ENCODE data around the gene CD2. TPM values are rescaled to one million over a fixed set of nuclear protein-coding genes. Genes with fewer than 3 reads are reported as not detected.

The CD2 gene
- polyA plus RNA-seq, 6 donors from 2014 or later: 0.35 to 1.2 (median 1.1) TPM

DNA sequence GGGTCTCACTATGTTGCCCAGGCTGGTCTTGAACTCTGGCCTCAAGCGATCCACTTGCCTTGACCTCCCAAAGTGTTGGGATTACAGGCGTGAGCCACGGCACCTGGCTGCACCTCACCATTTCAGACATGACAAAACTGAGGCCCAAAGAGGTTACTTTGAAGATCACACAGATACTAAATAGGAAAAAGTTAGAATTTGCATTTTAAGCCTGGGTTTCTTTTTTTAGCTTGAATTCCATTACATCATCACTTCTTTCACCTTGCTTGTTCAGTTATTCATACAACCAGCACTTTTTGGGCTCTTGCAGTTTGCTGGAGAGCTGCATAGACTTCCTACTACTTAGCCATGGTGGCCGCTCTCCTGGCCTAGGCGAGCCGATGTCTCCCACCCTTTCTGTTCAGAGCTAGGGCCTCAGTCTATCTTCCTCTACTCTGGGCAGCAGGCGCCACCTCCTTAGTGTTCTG, 16.3 kb upstream of the CD2 start:
- Mint-ChIP-seq H3K27ac (peak overlapping the region; percentile 34 to 95 (median 76)), H3K27me3 (no peaks in the 10 kb centered on the region), H3K9me3 (peaks cover under 1 to 3% (median 2%) of the 10 kb centered on the region in 7 donors), H3K36me3 (peaks cover 2 to 5% of the 10 kb centered on the region in 2 donors), H3K4me1 (peaks cover 17 to 40% (median 21%) of the 10 kb centered on the region in 3 donors), H3K4me3 (peak overlapping the region in 3 of 8 donors; percentile 6 to 67 (median 36))
- ATAC-seq (ENCODE audit: low read depth in 2 of 2): no peak
- DNase-seq: no peak

DNA sequence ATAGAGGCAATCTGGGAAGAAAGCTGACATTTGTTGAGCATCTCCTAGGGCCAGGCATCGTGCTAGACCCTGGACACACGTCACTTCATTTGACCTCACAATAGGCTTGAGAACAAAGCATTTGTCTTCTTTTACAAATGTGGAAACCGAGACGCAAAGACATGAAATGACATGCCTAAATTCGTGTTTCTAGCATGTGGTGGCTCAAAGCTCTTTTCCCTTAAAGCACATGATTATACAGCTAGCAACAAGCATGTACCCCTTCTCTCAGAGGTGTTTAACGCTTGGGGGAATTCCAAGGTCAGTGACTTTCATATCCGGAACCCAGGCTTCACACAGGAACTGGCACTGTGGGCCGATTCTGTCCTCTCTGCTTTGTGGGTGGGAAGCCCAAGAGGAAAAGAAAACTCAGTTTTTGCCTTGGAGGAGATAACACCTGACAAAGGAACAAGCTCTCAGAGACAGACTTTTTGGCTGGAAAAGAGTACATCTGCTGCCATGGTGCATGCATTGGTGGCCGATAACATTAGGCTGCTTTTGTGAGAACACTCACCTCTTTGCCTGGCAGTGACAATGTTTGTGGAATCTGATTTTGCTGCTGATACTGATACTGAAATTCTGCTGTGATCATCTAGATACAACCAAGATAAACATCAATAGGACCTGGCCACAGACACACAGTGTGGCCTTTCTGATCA, 15.4 kb upstream of the CD2 start:
- Mint-ChIP-seq H3K27ac (peak overlapping the region; percentile 6 to 85 (median 44)), H3K4me3 (peak overlapping the region in 3 of 8 donors; percentile 5 to 74 (median 14)), H3K27me3 (no peaks in the 10 kb centered on the region), H3K4me1 (peaks cover 17 to 40% (median 21%) of the 10 kb centered on the region in 3 donors), H3K36me3 (peaks cover 3 to 12% of the 10 kb centered on the region in 2 donors), H3K9me3 (peaks cover 4 to 12% (median 11%) of the 10 kb centered on the region in 7 donors)
- peak; percentile 91 to 94 for ATAC-seq (ENCODE audit: low read depth in 2 of 2)
- peak; percentile 20 for DNase-seq

DNA sequence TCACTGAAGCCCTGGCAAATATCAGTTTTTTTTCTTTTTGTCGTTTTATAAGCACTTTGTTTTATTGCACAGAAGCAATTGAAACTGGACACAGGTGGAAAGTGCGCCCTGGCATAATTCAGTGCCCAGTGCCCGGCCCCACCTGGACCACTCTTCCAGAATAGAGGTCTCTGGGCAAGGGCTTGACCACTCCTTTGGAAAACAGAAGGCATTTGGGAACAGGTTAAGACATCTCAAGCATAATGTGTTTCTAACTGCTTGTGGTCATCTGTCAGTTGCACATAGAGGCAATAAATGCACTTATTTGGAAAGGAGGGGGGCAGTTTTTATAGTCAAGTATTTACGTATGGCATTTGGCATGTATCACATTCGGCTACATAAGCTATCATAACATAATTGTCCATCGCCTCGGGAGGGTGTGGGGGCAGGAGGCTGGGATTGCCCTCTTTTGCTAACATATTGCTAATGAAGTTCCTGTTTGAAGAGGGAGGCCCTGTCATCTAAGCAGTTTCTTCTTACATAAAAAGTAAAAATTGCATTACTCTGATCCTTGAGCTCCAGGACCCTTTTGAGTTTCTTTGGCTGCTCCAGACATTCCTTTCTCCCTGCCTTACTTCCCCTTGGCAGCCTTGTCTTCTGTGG, 14.7 kb upstream of the CD2 start:
- Mint-ChIP-seq H3K36me3 (peaks cover 3 to 19% of the 10 kb centered on the region in 2 donors), H3K9me3 (peaks cover 4 to 19% (median 16%) of the 10 kb centered on the region in 7 donors), H3K27me3 (no peaks in the 10 kb centered on the region), H3K27ac (peak overlapping the region in 4 of 6 donors; percentile 34 to 85 (median 62)), H3K4me3 (peak overlapping the region in 2 of 8 donors; percentile 14 to 44), H3K4me1 (peaks cover 17 to 40% (median 21%) of the 10 kb centered on the region in 3 donors)
- ATAC-seq (ENCODE audit: low read depth in 2 of 2): no peak
- no peak for DNase-seq

DNA sequence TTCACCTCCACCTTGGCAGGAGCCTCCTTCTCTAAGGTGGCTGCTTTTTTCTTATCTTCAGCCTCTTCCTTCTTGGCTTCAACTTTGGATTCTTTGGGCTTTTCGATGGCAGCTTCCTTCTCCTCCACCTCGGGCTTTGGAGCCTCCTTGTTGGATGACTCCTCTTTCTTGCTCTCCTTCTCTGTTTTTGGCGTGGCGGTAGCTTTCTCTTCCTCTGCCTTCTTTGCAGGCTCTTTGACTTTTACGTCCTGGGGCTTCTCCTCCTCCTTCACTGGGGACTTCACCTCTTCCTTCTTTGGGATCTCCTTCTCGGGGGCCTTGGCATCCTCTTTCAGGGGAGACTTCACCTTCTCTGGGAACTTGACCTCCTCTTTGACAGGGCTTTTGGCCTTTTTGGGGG, 13.9 kb upstream of the CD2 start:
- ATAC-seq (ENCODE audit: low read depth in 2 of 2) (no peak), DNase-seq (no peak)
- peaks cover 17 to 40% (median 21%) of the 10 kb centered on the region in 3 donors for H3K4me1 Mint-ChIP-seq
- H3K36me3 Mint-ChIP-seq: peaks cover 6 to 27% of the 10 kb centered on the region in 2 donors
- H3K27ac Mint-ChIP-seq: peak overlapping the region in 1 of 6 donors; percentile 12
- no peaks in the 10 kb centered on the region for H3K27me3 Mint-ChIP-seq
- peaks cover 11 to 27% (median 24%) of the 10 kb centered on the region in 7 donors for H3K9me3 Mint-ChIP-seq
- no peak overlapping the region for H3K4me3 Mint-ChIP-seq

DNA sequence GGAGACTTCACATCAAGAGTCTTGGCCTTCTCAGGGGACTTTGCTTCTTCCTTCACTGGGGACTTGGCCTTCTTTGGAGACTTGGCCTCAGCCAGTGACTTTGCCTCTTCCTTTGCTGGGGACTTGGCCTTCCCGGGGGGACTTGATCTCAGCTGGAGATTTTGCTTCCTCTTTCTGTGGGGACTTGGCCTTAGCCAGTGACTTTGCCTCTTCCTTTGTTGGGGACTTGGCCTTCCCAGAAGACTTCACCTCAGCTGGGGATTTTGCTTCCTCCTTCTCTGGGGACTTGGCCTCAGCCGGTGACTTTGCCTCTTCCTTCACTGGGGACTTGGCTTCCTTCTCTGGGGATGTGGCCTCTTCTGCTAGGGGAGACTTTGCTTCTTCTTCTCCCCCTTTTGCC, 13.5 kb upstream of the CD2 start:
- peaks cover 15 to 32% (median 28%) of the 10 kb centered on the region in 7 donors for H3K9me3 Mint-ChIP-seq
- H3K36me3 Mint-ChIP-seq: peaks cover 10 to 31% of the 10 kb centered on the region in 2 donors
- H3K4me3 Mint-ChIP-seq: peak overlapping the region in 1 of 8 donors; percentile 73
- no peaks in the 10 kb centered on the region for H3K27me3 Mint-ChIP-seq
- H3K27ac Mint-ChIP-seq: peak overlapping the region in 1 of 6 donors; percentile 77
- no peak for ATAC-seq (ENCODE audit: low read depth in 2 of 2)
- DNase-seq: no peak
- peaks cover 17 to 40% (median 21%) of the 10 kb centered on the region in 3 donors for H3K4me1 Mint-ChIP-seq

DNA sequence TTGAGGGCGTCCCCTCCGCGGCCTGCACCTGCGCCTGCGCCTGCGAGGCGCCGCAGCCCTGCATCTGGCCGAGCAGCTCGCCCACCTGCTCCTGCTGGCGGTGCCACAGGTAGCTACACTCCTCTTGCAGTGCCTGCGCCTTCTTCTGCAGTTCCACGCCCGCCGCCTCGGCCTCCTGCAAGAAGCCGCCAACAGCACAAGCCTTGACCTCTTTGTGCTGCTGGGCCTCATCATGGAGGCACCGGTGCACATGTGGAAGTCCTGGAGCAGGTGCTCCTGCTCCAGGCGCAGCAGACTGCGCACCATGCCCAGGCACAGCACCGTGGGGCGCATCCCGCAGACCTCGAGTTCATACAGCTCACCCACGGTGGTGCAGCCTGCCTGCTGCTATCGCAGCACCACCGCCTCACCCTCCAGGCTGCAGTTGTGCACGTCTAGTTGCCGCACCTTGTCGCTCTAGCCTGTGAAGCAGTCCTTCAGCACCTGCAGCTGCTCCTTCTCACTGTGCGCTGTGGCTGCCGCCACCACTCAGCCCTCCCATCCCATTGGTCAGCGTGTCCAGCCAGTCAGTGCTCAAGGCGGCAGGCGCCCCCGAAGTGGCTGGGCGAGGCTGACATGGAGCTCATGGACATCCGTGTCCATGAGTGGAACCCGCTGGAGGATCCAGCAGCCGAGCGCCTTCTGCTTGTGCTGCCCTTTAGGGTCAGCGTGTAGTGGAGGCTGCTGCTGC, 12.2 kb upstream of the CD2 start:
- H3K9me3 Mint-ChIP-seq: peaks cover 19 to 43% (median 37%) of the 10 kb centered on the region in 7 donors
- H3K4me1 Mint-ChIP-seq: peaks cover 17 to 40% (median 21%) of the 10 kb centered on the region in 3 donors
- H3K4me3 Mint-ChIP-seq: no peak overlapping the region
- no peaks in the 10 kb centered on the region for H3K27me3 Mint-ChIP-seq
- H3K36me3 Mint-ChIP-seq: peaks cover 18 to 44% of the 10 kb centered on the region in 2 donors
- H3K27ac Mint-ChIP-seq: no peak overlapping the region
- DNase-seq: no peak
- ATAC-seq (ENCODE audit: low read depth in 2 of 2): no peak

DNA sequence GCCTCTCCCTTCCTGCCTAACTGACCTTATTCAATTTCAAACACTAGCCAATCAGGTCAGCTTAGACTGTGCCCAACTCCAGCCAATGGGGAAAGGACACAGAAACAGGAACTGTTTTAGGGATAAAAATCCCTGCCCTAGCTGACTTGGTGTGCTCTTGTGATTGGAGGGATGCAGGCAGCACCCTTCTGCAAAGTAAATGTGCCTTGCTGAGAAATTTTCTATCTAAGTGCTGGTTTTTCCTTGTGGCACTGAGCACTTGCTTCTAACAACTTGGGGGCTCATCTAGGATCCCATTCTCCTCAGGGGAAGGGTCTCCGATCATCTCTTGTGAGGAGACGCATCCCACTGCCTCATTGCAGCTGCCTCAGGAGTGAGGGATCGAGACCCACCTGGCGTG, 10.7 kb upstream of the CD2 start:
- Mint-ChIP-seq H3K36me3 (peaks cover 18 to 54% of the 10 kb centered on the region in 2 donors), H3K27ac (no peak overlapping the region), H3K4me1 (peaks cover 4 to 25% (median 13%) of the 10 kb centered on the region in 3 donors), H3K4me3 (no peak overlapping the region), H3K27me3 (no peaks in the 10 kb centered on the region), H3K9me3 (peaks cover 25 to 59% (median 53%) of the 10 kb centered on the region in 7 donors)
- no peak for ATAC-seq (ENCODE audit: low read depth in 2 of 2)
- DNase-seq: no peak

DNA sequence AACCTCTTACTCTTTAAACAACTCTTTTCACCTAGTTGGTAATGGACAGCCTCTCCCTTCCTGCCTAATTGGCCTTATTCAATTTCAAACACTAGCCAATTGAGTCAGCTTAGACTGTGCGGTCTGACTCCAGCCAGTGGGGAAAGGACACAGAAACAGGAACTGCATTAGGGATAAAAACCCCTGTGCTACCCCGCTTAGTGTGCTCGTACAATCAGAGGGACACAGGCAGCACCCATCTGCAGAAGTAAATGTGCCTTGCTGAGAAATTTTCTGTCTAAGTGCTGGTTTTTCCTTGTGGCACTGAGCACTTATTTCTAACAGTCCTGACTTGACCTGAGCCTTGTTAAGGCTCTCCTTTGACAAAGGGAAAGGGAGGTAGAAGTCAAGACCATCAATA, 6.0 kb upstream of the CD2 start:
- H3K4me1 Mint-ChIP-seq: no peaks in the 10 kb centered on the region
- H3K9me3 Mint-ChIP-seq: peaks cover 25 to 67% (median 51%) of the 10 kb centered on the region in 7 donors
- no peak for ATAC-seq (ENCODE audit: low read depth in 2 of 2)
- H3K27ac Mint-ChIP-seq: no peak overlapping the region
- DNase-seq: no peak
- H3K27me3 Mint-ChIP-seq: peaks cover 0 to 4% (median 0%) of the 10 kb centered on the region in 3 donors
- peak overlapping the region in 1 of 8 donors; percentile 7 for H3K4me3 Mint-ChIP-seq
- H3K36me3 Mint-ChIP-seq: peaks cover 14 to 52% of the 10 kb centered on the region in 2 donors

DNA sequence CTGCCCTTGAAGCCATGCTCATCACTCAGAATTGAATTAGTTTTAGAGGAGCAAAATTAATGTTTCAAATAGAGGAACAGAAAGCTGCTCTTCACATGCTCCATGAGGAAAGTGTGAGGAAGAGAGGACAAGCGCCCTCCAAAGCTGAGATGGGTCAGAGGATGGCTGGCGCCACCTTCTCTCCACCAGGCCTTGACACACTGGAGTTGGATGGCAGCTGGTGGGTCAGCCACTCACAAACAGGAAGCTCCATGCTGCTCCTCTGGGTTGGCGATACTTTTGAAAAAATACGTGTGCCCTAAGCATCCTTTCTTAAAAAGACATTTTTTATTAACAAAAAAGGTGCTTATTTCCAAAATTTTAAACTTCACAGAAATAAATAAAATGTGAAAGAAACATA, 3.1 kb upstream of the CD2 start:
- no peak for ATAC-seq (ENCODE audit: low read depth in 2 of 2)
- no peak overlapping the region for H3K4me3 Mint-ChIP-seq
- no peak for DNase-seq

DNA sequence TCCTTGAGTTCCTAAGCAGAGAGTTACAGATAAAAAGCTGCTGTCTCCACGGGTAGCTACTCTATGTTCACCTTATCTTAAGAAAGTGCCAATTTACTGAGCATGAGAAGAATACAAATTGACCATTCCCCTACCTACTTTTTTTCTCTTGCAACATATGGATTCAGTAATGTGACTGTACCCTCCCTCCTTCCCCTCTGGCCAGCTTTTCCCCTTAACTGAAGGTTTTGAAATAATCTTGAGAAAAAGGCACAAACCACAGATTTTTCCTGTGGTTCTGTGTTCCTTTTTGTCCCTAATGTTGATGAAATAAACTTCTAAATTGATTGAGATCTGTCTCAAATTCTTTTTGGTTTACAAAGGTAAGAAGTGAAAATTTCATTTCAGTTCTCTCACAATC, 2.6 kb upstream of the CD2 start:
- peaks cover 0 to 4% (median 0%) of the 10 kb centered on the region in 3 donors for H3K27me3 Mint-ChIP-seq
- H3K9me3 Mint-ChIP-seq: peaks cover 10 to 34% (median 21%) of the 10 kb centered on the region in 7 donors
- DNase-seq (no peak), ATAC-seq (ENCODE audit: low read depth in 2 of 2) (no peak)
- no peaks in the 10 kb centered on the region for H3K4me1 Mint-ChIP-seq
- H3K27ac Mint-ChIP-seq: no peak overlapping the region
- peaks cover 1 to 20% of the 10 kb centered on the region in 2 donors for H3K36me3 Mint-ChIP-seq
- peak overlapping the region in 1 of 8 donors; percentile 22 for H3K4me3 Mint-ChIP-seq

More for the DNA sequence above, 3.1 kb upstream of the CD2 start:
- H3K27me3 Mint-ChIP-seq: peaks cover 0 to 4% (median 0%) of the 10 kb centered on the region in 3 donors
- peaks cover 12 to 39% (median 25%) of the 10 kb centered on the region in 7 donors for H3K9me3 Mint-ChIP-seq
- no peaks in the 10 kb centered on the region for H3K4me1 Mint-ChIP-seq
- H3K27ac Mint-ChIP-seq: peak overlapping the region in 1 of 6 donors; percentile 48
- H3K36me3 Mint-ChIP-seq: peaks cover 6 to 25% of the 10 kb centered on the region in 2 donors

DNA sequence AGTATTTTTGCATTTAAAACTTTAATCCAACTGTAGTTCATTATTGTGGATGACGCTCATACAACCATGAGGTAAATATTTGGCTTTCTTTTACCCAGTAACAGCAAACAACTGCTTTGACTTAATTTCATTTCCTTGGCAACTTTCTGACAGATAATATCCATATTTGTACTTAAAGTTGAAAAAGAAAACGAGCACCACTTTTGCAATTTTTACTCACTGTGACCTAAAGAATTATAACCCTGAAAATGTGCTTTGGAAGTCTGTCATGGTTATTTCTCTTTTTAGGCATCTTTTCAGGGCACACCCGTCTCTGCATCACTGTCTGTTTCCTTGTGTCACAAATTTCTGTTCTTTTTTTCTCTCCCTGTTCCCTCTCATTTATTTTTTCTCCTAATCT, 918 bp upstream of the CD2 start:
- no peak for DNase-seq
- Mint-ChIP-seq H3K36me3 (peaks cover 0 to 8% of the 10 kb centered on the region in 2 donors), H3K9me3 (peaks cover 4 to 18% (median 7%) of the 10 kb centered on the region in 7 donors), H3K27ac (peak overlapping the region in 2 of 6 donors; percentile 21 to 50), H3K27me3 (peaks cover 0 to 4% (median 0%) of the 10 kb centered on the region in 3 donors), H3K4me1 (no peaks in the 10 kb centered on the region), H3K4me3 (no peak overlapping the region)
- no peak for ATAC-seq (ENCODE audit: low read depth in 2 of 2)

DNA sequence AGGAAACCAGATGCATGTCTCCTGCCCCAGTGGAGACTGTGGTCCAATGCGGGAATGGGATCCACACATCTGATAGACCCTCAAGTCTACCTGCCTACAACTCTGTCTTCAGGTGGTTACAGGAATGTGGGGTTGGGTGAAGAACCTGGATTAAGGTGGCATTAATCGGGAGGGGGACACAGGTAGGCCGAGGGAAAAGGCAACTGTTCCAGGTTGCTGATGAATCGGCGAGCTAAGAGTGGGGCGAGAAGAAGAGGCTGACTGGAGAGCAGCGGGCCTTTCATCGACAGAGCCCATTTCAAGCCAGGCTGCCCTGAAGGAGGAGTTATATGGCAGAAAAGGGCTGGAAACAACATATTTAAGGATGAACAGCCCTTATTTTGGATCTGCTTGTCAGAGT, 836 bp downstream of the CD2 start:
- H3K36me3 Mint-ChIP-seq: no peaks in the 10 kb centered on the region
- H3K4me3 Mint-ChIP-seq: no peak overlapping the region
- no peak for DNase-seq
- H3K27me3 Mint-ChIP-seq: peaks cover 0 to 4% (median 0%) of the 10 kb centered on the region in 3 donors
- peak overlapping the region in 1 of 6 donors; percentile 51 for H3K27ac Mint-ChIP-seq
- no peak for ATAC-seq (ENCODE audit: low read depth in 2 of 2)
- no peaks in the 10 kb centered on the region for H3K4me1 Mint-ChIP-seq
- H3K9me3 Mint-ChIP-seq: peaks cover 0 to under 1% (median 0%) of the 10 kb centered on the region in 7 donors

DNA sequence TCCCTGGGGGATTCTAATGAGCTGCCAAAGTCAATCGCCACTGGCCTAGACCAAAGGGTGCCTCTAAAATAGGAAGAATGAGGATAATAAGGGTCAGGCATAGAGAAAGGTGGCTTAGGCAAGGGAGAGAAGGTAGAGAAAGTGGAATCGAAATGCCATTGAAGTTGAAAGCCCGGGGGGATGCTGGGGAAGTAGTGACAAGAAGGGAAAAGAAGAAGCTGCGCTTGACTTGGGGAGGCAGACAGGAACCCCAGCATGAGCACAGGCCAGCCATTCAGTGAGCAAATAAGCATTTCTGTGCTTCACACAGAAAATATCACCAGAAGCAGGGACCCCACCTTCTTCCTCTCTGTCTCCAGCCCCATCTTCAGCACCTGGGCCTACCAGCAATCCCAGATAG, 1.5 kb downstream of the CD2 start:
- no peak for ATAC-seq (ENCODE audit: low read depth in 2 of 2)

More for the DNA sequence above, 1.5 kb downstream of the CD2 start:
- no peaks in the 10 kb centered on the region for H3K4me1 Mint-ChIP-seq
- H3K4me3 Mint-ChIP-seq: no peak overlapping the region
- no peak for DNase-seq
- no peak overlapping the region for H3K27ac Mint-ChIP-seq
- no peaks in the 10 kb centered on the region for H3K9me3 Mint-ChIP-seq
- no peaks in the 10 kb centered on the region for H3K36me3 Mint-ChIP-seq
- H3K27me3 Mint-ChIP-seq: no peaks in the 10 kb centered on the region

Measured in naive B cell (primary cell).